Measurements from ENCODE around the gene PGAM1.

The PGAM1 gene

DNA sequence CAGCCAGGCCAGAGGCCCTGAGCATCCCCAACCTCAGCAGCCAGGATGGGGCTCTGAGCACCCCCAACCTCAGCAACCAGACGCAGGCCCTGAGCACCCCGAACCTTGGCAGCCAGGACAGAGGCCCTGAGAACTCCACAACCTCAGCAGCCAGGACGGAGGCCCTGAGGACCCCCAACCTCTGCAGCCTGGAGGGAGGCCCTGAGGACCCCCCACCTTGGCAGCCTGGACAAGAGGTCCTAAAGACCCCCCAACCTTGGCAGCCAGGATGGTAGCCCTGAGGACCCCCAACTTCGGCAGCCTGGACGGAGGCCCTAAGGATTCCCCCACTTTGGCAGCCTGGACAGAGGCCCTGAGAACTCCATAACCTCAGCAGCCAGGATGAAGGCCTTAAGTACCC, 41.8 kb upstream of the PGAM1 start:
- H3K4me3 ChIP-seq (ENCODE audit: low read depth, low read length) = no peak overlapping the region
- TF ChIP-seq, protein P1, sequence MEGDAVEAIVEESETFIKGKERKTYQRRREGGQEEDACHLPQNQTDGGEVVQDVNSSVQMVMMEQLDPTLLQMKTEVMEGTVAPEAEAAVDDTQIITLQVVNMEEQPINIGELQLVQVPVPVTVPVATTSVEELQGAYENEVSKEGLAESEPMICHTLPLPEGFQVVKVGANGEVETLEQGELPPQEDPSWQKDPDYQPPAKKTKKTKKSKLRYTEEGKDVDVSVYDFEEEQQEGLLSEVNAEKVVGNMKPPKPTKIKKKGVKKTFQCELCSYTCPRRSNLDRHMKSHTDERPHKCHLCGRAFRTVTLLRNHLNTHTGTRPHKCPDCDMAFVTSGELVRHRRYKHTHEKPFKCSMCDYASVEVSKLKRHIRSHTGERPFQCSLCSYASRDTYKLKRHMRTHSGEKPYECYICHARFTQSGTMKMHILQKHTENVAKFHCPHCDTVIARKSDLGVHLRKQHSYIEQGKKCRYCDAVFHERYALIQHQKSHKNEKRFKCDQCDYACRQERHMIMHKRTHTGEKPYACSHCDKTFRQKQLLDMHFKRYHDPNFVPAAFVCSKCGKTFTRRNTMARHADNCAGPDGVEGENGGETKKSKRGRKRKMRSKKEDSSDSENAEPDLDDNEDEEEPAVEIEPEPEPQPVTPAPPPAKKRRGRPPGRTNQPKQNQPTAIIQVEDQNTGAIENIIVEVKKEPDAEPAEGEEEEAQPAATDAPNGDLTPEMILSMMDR (conservative IDR thresholded peaks at IDR 0.05; ENCODE audit: low read depth, low read length) = no peak

GRCh38 chr10:97384641-97385040, 41.4 kb upstream of the PGAM1 start:
- TF ChIP-seq, protein P1 (conservative IDR thresholded peaks at IDR 0.05; ENCODE audit: low read depth, low read length) = no peak
- no peak for DNase-seq (ENCODE audit: low read depth)
- H3K4me3 ChIP-seq (ENCODE audit: low read depth, low read length) = no peak overlapping the region

More for the DNA sequence above, 41.8 kb upstream of the PGAM1 start:
- DNase-seq (ENCODE audit: low read depth) = no peak

GRCh38 chr10:97385565-97385964, 40.4 kb upstream of the PGAM1 start:
- DNase-seq (ENCODE audit: low read depth) = no peak
- TF ChIP-seq, protein P1 (conservative IDR thresholded peaks at IDR 0.05; ENCODE audit: low read depth, low read length) = no peak
- no peak overlapping the region for H3K4me3 ChIP-seq (ENCODE audit: low read depth, low read length)

DNA sequence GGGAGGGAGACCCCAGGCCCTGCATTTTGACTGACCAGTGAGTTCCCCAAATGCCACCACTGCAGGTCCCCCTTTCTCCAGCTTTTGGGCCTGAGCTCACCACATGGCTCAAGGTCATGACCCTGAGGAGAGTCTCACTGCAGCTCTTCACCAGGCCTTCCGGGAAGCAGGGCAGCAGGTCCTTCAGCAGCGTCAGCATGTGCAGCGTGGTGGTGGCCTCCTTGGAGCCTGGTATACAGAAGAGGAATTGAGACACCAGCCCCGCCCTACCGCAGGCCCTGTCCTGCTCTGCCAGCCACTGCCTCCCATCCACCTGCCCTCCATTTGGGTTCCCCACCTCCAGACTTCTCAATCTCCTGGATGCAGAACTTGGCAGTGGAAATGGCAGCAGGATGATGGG, 37.8 kb upstream of the PGAM1 start:
- DNase-seq (ENCODE audit: low read depth) = no peak
- TF ChIP-seq, protein P1 (conservative IDR thresholded peaks at IDR 0.05; ENCODE audit: low read depth, low read length) = no peak

DNA sequence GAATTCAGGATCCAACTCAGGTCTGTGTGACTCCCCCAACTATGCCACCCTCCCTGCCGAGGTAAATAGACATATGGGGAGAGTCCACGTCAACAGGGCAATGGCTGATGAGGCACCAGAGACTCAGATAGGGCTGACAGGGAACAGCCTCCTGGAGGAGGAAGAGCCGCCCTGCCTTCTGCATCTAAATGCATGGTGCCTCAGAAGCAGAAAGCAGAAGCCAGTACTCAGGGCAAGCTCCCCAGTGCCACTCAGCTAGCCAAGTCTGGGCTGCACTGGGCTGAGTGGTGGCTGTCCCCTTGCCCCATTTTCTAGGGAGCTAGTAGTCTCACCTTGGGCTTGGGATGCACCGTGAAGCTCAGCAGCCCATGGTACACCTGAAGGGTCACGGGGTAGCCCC, 35.9 kb upstream of the PGAM1 start:
- DNase-seq (ENCODE audit: low read depth) = no peak
- TF ChIP-seq, protein P1 (conservative IDR thresholded peaks at IDR 0.05; ENCODE audit: low read depth, low read length) = no peak
- H3K4me3 ChIP-seq (ENCODE audit: low read depth, low read length) = no peak overlapping the region

More for the DNA sequence above, 37.8 kb upstream of the PGAM1 start:
- H3K4me3 ChIP-seq (ENCODE audit: low read depth, low read length) = no peak overlapping the region

DNA sequence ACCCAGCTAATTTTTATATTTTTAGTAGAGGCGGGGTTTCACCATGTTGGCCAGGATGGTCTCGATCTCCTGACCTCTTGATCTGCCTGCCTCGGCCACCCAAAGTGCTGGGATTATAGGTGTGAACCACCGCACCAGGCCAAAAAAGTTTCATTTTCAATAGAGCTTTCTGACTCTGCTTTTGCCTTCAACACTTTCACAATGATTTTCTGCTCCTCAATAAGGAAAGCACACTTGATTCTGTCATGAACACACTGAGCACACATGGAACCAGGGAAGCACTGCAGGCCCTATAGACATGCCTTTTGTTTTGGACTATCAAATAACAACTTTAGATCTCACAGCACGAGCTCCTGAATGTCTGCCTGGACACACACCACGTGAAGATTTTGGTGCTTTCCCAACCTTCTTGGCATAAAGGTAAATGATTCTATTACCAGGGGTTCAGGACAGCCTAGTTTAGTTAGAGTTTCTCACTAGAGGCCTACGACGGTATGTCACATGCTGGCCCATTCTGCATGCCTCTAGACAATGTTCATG, 32.9 kb upstream of the PGAM1 start:
- no peak overlapping the region for H3K4me3 ChIP-seq (ENCODE audit: low read depth, low read length)
- DNase-seq (ENCODE audit: low read depth) = no peak
- TF ChIP-seq, protein P1 (conservative IDR thresholded peaks at IDR 0.05; ENCODE audit: low read depth, low read length) = no peak

GRCh38 chr10:97396056-97396455, 29.9 kb upstream of the PGAM1 start:
- no peak for DNase-seq (ENCODE audit: low read depth)
- H3K4me3 ChIP-seq (ENCODE audit: low read depth, low read length) = no peak overlapping the region
- TF ChIP-seq, protein P1 (conservative IDR thresholded peaks at IDR 0.05; ENCODE audit: low read depth, low read length) = no peak

All from choroid plexus epithelial cell (primary cell).